ENCODE measurements around the gene WBP2NL.
"Not testable (repeated sequence)": the region's sequence is repeated elsewhere in the genome, so short reads cannot be mapped to it uniquely, and the experiment has no call there.

WBP2NL gene

GRCh38 chr22:42068291-42068690 is 69.7 kb downstream of the WBP2NL start:
- DNase-seq, result peak in 1 of 10 donors; percentile 32
- intact Hi-C loops (cut with DNase I), result no loop called here

GRCh38 chr22:42069801-42070516 is 71.4 kb downstream of the WBP2NL start:
- intact Hi-C loops (cut with DNase I), result no loop called here
- peak in 2 of 10 donors; percentile 17 to 53 for DNase-seq

GRCh38 chr22:42070517-42071422 is 72.2 kb downstream of the WBP2NL start, which contains the start of gene NAGA:
Gene NAGA (minus strand): TSS chr22:42070812. CDS start chr22:42070297, 515 bp downstream.
- intact Hi-C loops (cut with DNase I), result no loop called here
- DNase-seq, result peak; percentile 86 to 99 (median 94)

DNA sequence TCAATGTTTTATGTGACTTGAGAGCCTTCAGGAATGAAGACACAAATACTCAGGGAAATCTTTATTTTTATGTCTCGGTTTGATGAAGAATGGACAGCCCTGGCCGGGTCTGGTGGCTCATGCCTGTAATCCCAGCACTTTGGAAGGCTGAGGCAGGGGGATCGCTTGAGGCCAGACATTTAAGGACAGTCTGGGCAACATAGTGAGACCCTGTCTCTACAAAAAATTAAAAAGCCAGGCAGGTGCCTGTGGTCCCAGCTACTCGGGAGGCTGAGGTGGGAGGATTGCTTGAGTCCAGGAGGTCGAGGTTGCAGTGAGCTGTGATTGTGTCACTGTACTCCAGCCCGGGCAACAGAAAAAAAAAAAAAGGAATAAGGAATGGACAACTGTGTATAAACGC is 72.9 kb downstream of the WBP2NL start:
- DNase-seq, result peak in 1 of 10 donors; percentile 70
- intact Hi-C loops (cut with DNase I), result not testable (repeated sequence)

DNA sequence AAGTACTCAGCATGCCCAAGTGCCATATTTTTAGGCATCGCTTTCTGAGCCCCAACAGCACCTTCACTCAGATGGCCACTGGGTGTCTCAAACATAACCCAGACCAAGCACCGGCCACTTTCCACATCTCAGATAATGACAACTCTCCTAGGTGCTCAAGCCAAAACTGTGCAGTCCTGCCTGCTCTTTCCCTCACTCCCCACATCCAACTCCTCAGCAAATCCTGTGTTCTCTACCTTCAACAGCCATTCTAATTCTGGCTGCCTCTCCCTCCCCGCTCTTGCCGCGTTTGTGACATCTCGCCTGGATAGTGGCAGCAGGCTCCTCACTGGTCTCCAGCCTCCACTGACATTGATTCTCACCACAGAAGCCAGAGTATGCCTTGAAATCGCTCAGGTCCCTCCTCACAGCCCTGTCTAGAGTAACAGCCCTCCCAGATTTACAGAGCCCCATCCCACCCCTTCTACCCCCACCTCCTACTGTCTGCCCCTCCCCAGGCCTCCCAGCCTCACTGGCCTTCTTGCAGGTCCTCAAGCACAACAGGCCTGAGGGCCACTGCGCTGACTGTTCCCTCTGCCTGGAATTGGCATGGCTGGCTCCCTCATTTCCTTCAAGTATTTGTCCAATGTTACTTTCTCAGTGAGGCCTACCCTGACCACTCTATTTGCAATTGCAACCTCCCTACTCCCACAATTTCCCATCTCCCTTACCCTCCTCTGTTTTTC is 74.2 kb downstream of the WBP2NL start:
- DNase-seq, result peak in 1 of 10 donors; percentile 67
- intact Hi-C loops (cut with DNase I), result no loop called here

DNA sequence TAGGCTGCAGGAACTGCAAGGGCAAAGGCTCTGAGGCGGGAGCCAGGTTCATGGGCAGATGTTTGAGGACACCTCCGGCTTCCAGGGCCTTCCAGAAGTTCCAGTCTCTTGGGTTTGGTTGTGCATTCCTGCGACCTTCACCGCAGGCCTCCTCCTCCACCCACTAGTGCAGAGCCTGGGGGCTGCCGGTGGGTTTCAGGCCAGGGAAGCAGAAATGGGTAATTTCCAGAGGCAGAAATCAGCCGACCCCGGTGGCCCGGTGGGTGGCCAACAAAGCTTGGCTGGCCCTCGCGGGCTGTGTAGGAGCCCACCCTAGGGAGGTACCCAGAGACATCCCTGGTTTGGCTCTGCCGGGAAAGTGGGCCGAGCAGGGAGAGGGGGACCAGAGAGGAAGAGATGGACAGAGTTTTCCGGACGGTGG is 75.0 kb downstream of the WBP2NL start:
- intact Hi-C loops (cut with DNase I), result no loop called here
- peak in 1 of 10 donors; percentile 76 for DNase-seq

DNA sequence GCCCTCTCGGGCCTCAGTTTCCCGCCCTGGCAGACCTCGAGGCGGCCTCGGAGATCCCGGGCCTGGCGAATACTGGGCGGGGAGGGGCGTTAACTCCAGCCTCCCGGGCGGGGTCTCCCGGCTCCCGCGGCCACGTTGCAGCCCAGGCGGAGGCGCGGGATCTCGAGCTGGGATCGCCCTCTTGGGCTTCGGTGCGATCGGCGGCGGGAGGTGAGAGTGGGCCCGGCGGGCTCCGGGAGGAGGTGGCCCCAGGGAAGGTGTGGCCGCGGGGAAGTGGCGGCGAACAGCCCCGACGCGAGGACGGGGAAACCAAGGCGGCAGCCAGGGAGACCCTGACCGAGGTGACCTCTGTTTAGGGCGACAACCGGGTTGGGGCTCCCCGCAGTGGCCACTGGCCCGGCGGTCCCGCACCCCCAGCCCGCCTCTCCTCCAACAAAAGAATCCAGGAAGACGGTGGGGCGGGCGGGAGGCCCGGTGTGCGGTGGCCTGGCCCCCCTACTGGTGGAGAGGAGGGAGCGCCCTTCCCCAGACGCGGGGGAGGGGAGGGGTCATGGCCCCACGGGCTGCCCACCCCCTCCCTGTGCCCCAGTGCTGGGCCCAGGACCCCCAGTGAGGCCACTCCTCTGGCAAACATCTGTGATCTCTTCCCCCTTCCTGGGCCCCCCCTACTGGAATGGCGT is 75.7 kb downstream of the WBP2NL start, which contains the start of gene PHETA2:
Gene PHETA2 (plus strand): TSS at position 117 of the 680 bp plus-strand sequence. CDS start 3,046 bp downstream, outside the sequence.
- DNase-seq, result peak in 1 of 10 donors; percentile 80
- intact Hi-C loops (cut with DNase I), result no loop called here

- DNase-seq, result peak in 1 of 10 donors; percentile 51
- intact Hi-C loops (cut with DNase I), result no loop called here
These were observed 76.5 kb downstream of the WBP2NL start for GRCh38 chr22:42074846-42075676.

- DNase-seq, result peak in 1 of 10 donors; percentile 77
- intact Hi-C loops (cut with DNase I), result no loop called here
These were observed 78.3 kb downstream of the WBP2NL start for GRCh38 chr22:42076764-42077485.

DNA sequence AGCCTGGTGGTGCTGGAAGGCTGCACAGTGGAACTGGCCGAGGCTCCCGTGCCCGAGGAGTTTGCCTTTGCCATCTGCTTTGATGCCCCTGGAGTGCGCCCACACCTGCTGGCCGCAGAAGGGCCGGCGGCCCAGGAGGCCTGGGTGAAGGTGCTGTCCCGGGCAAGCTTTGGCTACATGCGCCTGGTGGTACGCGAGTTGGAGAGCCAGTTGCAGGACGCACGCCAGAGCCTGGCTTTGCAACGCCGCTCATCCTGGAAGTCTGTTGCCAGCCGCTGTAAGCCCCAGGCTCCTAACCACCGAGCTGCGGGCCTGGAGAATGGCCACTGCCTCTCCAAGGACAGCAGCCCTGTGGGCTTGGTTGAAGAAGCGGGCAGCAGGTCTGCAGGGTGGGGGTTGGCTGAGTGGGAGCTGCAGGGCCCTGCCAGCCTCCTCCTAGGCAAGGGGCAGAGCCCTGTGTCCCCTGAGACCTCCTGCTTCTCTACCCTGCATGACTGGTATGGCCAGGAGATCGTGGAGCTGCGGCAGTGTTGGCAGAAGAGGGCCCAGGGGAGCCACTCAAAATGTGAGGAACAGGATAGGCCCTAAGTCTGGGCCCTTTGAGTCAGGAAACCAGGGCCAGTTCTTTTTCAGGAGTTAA is 79.0 kb downstream of the WBP2NL start:
- intact Hi-C loops (cut with DNase I), result no loop called here
- peak in 2 of 10 donors; percentile 8 to 72 for DNase-seq
